GM21576 (cell line): ENCODE results near the gene NUDCD2.
A peak's percentile ranks its signal among the peaks of the same experiment; 100 is the strongest.

ENCODE experiments used
- ATAC-seq: cut with Tn5 transposase; IDR thresholded peaks from one replicate; pipeline ENCODE4 v1.9.1; 2021; ENCODE audit warnings: mild to moderate bottlenecking, moderate library complexity; ENCODE audit not compliant: unreplicated experiment

NUDCD2 gene

GRCh38 chr5:163459819-163460561 lies at the start of gene NUDCD2:
Gene NUDCD2 (minus strand): TSS chr5:163460102. CDS start chr5:163460050, 52 bp downstream.
- ATAC-seq: peak; percentile 82

GRCh38 chr5:163509291-163509951 lies 49.5 kb upstream of the NUDCD2 start:
- ATAC-seq: no peak

- no peak for ATAC-seq
These were observed 48.9 kb upstream of the NUDCD2 start for GRCh38 chr5:163508753-163509152.

- ATAC-seq: no peak
These were observed 46.8 kb upstream of the NUDCD2 start for GRCh38 chr5:163506726-163507125.

- peak; percentile 10 for ATAC-seq
These were observed 46.2 kb upstream of the NUDCD2 start for GRCh38 chr5:163506095-163506457.

- peak; percentile 82 for ATAC-seq
These were observed 45.6 kb upstream of the NUDCD2 start, which contains the start of gene MAT2B for GRCh38 chr5:163505368-163506094. Gene MAT2B (plus strand): TSS chr5:163505619. CDS start chr5:163505687, 68 bp downstream.

GRCh38 chr5:163505049-163505367 lies 45.1 kb upstream of the NUDCD2 start:
- ATAC-seq: no peak

- ATAC-seq: no peak
These were observed 44.4 kb upstream of the NUDCD2 start for GRCh38 chr5:163504079-163504931.

- ATAC-seq: peak; percentile 13
These were observed 43.5 kb upstream of the NUDCD2 start for GRCh38 chr5:163503106-163504078.

- ATAC-seq: no peak
These were observed 42.6 kb upstream of the NUDCD2 start for GRCh38 chr5:163502521-163502920.

GRCh38 chr5:163498886-163499285 lies 39.0 kb upstream of the NUDCD2 start:
- no peak for ATAC-seq

GRCh38 chr5:163497315-163497714 lies 37.4 kb upstream of the NUDCD2 start:
- ATAC-seq: peak; percentile 62

GRCh38 chr5:163496286-163496685 lies 36.4 kb upstream of the NUDCD2 start:
- no peak for ATAC-seq

GRCh38 chr5:163489745-163490075 lies 29.8 kb upstream of the NUDCD2 start:
- no peak for ATAC-seq

GRCh38 chr5:163489055-163489744 lies 29.3 kb upstream of the NUDCD2 start:
- ATAC-seq: no peak

- no peak for ATAC-seq
These were observed 19.0 kb upstream of the NUDCD2 start for GRCh38 chr5:163478982-163479271.

- ATAC-seq: no peak
These were observed 18.5 kb upstream of the NUDCD2 start for GRCh38 chr5:163478126-163478981.

GRCh38 chr5:163475411-163475810 lies 15.5 kb upstream of the NUDCD2 start:
- ATAC-seq: no peak
